CD14-positive monocyte (primary cell): ENCODE data around the gene LBHD2. TPM values are rescaled to one million over a fixed set of nuclear protein-coding genes. Genes with fewer than 3 reads are reported as not detected.

Experiments used
- DNase-seq, 3 donors: peaks; one replicate each; pipeline ENCODE4 v3.0.0-alpha.2; 2011 to 2022
- H2AFZ ChIP-seq: 2 replicates; pipeline ENCODE4 v1.6.0; 2012; ENCODE audit warnings: mild to moderate bottlenecking, low read depth, low read length, inconsistent platforms; ENCODE audit not compliant: insufficient read depth, poor library complexity, severe bottlenecking
- H3K27ac ChIP-seq, 2 donors: 1 replicate in 1 of 2; 2 replicates in 1 of 2; pipeline ENCODE4 v1.5.1; 2012 to 2013; ENCODE audit warnings: low read length in 2 of 2, control low read depth in 1 of 2, inconsistent platforms in 1 of 2, low read depth in 1 of 2, mild to moderate bottlenecking in 1 of 2
- H3K27me3 ChIP-seq, 2 donors: one replicate each; pipeline versions ENCODE4 v1.6.0 to v1.6.1; 2011 to 2013; ENCODE audit warnings: low read length in 2 of 2; ENCODE audit not compliant: control insufficient read depth in 2 of 2, insufficient read depth in 2 of 2
- H3K36me3 ChIP-seq, 2 donors: replicated peaks in 1 of 2; 1 replicate in 1 of 2; 2 replicates in 1 of 2; pipeline versions ENCODE4 v1.5.1 to v1.6.1; 2012 to 2013; ENCODE audit warnings: low read length in 2 of 2, control low read depth in 1 of 2, inconsistent platforms in 1 of 2, mild to moderate bottlenecking in 1 of 2; ENCODE audit not compliant: insufficient read depth in 2 of 2, control insufficient read depth in 1 of 2
- H3K4me1 ChIP-seq, 2 donors: 1 replicate in 1 of 2; 2 replicates in 1 of 2; pipeline versions ENCODE4 v1.5.1 to v1.6.1; 2012 to 2013; ENCODE audit warnings: low read length in 2 of 2, control low read depth in 1 of 2, inconsistent platforms in 1 of 2, mild to moderate bottlenecking in 1 of 2, moderate library complexity in 1 of 2; ENCODE audit not compliant: insufficient read depth in 2 of 2, control insufficient read depth in 1 of 2
- H3K4me2 ChIP-seq: replicated peaks from 2 replicates; pipeline ENCODE3; 2012; ENCODE audit warnings: low read length, moderate library complexity, mild to moderate bottlenecking; ENCODE audit not compliant: poor library complexity, severe bottlenecking; ENCODE audit errors: extremely low read depth
- H3K4me3 ChIP-seq, 3 experiments: fragments of 200-600 bp in 1 of 3; sonication (generic) in 1 of 3; replicated peaks in 1 of 3; 1 replicate in 2 of 3; 2 replicates in 1 of 3; pipeline ENCODE4 v1.5.1; 2011 to 2013; ENCODE audit warnings: low read length in 3 of 3, mild to moderate bottlenecking in 3 of 3, control low read depth in 2 of 3, low read depth in 2 of 3, inconsistent platforms in 1 of 3, moderate library complexity in 1 of 3
- H3K79me2 ChIP-seq: 2 replicates; pipeline ENCODE4 v1.6.0; 2012; ENCODE audit warnings: mild to moderate bottlenecking, control low read depth, inconsistent platforms, low read length, moderate library complexity; ENCODE audit not compliant: insufficient read depth
- H3K9ac ChIP-seq: 2 replicates; pipeline ENCODE4 v1.6.0; 2017; ENCODE audit warnings: low read length, mild to moderate bottlenecking; ENCODE audit not compliant: insufficient read depth, poor library complexity, severe bottlenecking
- H3K9me3 ChIP-seq, 2 donors: replicated peaks in 1 of 2; 1 replicate in 1 of 2; 2 replicates in 1 of 2; pipeline versions ENCODE4 v1.5.1 to v1.6.1; 2012 to 2013; ENCODE audit warnings: low read length in 2 of 2, control low read depth in 1 of 2; ENCODE audit not compliant: control insufficient read depth in 1 of 2, insufficient read depth in 1 of 2
- H4K20me1 ChIP-seq: 2 replicates; pipeline ENCODE4 v1.6.0; 2012; ENCODE audit warnings: mild to moderate bottlenecking, low read length, control low read depth, moderate library complexity; ENCODE audit not compliant: insufficient read depth
- H3K27ac Mint-ChIP-seq, 7 donors: one replicate each; pipeline ENCODE4 v1.8.0; 2020; ENCODE audit warnings: mild to moderate bottlenecking in 7 of 7, mixed read lengths in 7 of 7, moderate library complexity in 6 of 7, inconsistent platforms in 2 of 7
- H3K27me3 Mint-ChIP-seq, 3 donors: one replicate each; pipeline ENCODE4 v1.8.0; 2021 to 2022; ENCODE audit warnings: low read depth in 3 of 3, mild to moderate bottlenecking in 3 of 3, mixed read lengths in 3 of 3, moderate library complexity in 3 of 3, inconsistent platforms in 1 of 3
- H3K36me3 Mint-ChIP-seq, 2 donors: one replicate each; pipeline ENCODE4 v1.8.0; 2020; ENCODE audit warnings: mixed read lengths in 2 of 2, inconsistent platforms in 1 of 2, mild to moderate bottlenecking in 1 of 2
- H3K4me1 Mint-ChIP-seq: one replicate; pipeline ENCODE4 v1.8.0; 2020; ENCODE audit warnings: mild to moderate bottlenecking, mixed read lengths
- H3K4me3 Mint-ChIP-seq, 2 donors: one replicate each; pipeline ENCODE4 v1.8.0; 2020; ENCODE audit warnings: mild to moderate bottlenecking in 2 of 2, mixed read lengths in 2 of 2, moderate library complexity in 1 of 2
- H3K9me3 Mint-ChIP-seq, 7 donors: one replicate each; pipeline ENCODE4 v1.8.0; 2020 to 2022; ENCODE audit warnings: mixed read lengths in 7 of 7, mild to moderate bottlenecking in 6 of 7, moderate library complexity in 6 of 7, inconsistent platforms in 2 of 7
- WGBS: methylation state at CpG from one replicate; pipeline ENCODE4 v1.1.5; 2013; ENCODE audit warnings: missing lambda C conversion rate; ENCODE audit not compliant: insufficient coverage; 5-methylcytosine and 5-hydroxymethylcytosine counted together
- intact Hi-C, 2 donors: fragments of 100-400 bp; cut with micrococcal nuclease; formaldehyde crosslinking; loops; one replicate each; pipeline versions ENCODE4 v1.15.0 to v1.15.1; 2023
- polyA plus RNA-seq, 3 donors: library from polyadenylated mRNA; depleted of rRNA in 1 of 3; unstranded in 2 of 3; stranded (reverse) in 1 of 3; fragments of 300-500 nt in 2 of 3; fragments of >200 nt in 1 of 3; fragmentation: Illumina TruSeq in 2 of 3; gene quantifications; 1 replicate in 2 of 3; 2 replicates in 1 of 3; pipeline ENCODE4 v1.2.3, GENCODE V29; 2012 to 2021
- TF ChIP-seq, protein P1 (sequence below): fragments of 200-600 bp; IDR thresholded peaks from one replicate; pipeline ENCODE4 v1.8.0; 2022; ENCODE audit warnings: antibody characterized with exemption, mild to moderate bottlenecking

Gene LBHD2
- polyA plus RNA-seq, 3 donors, result not detected

DNA sequence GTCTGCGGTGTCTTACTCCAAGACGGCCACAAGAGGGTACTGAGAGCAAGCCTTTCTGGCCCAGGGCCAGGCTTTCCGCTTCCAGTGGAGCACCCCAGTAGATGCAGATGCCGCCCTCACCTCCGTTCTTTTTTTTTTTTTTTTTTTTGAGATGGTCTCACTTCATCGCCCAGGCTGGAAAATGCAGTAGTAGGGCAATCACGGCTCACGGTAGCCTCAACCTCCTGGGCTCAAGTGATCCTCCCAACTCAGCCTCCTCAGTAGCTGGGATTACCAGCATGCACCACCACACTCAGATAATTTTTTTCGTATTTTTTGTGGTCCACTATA is 5.6 kb upstream of the LBHD2 start:
- TF ChIP-seq, protein P1, sequence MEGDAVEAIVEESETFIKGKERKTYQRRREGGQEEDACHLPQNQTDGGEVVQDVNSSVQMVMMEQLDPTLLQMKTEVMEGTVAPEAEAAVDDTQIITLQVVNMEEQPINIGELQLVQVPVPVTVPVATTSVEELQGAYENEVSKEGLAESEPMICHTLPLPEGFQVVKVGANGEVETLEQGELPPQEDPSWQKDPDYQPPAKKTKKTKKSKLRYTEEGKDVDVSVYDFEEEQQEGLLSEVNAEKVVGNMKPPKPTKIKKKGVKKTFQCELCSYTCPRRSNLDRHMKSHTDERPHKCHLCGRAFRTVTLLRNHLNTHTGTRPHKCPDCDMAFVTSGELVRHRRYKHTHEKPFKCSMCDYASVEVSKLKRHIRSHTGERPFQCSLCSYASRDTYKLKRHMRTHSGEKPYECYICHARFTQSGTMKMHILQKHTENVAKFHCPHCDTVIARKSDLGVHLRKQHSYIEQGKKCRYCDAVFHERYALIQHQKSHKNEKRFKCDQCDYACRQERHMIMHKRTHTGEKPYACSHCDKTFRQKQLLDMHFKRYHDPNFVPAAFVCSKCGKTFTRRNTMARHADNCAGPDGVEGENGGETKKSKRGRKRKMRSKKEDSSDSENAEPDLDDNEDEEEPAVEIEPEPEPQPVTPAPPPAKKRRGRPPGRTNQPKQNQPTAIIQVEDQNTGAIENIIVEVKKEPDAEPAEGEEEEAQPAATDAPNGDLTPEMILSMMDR, result peak; percentile 80
- no peaks in the 10 kb centered on the region for H3K36me3 Mint-ChIP-seq
- 8% methylated on average over 8 of the region's 9 CpGs for WGBS
- Histone ChIP-seq H3K4me2 (no peak overlapping the region), H3K27me3 (peaks cover 0 to 33% of the 10 kb centered on the region in 2 donors), H3K9ac (no peak overlapping the region), H2AFZ (no peak overlapping the region), H3K9me3 (no peaks in the 10 kb centered on the region), H4K20me1 (no peaks in the 10 kb centered on the region), H3K27ac (no peak overlapping the region), H3K79me2 (no peaks in the 10 kb centered on the region), H3K4me1 (peaks cover 9 to 17% of the 10 kb centered on the region in 2 donors), H3K36me3 (no peaks in the 10 kb centered on the region), H3K4me3 (no peak overlapping the region)
- no peak overlapping the region for H3K4me3 Mint-ChIP-seq
- H3K27ac Mint-ChIP-seq, result no peak overlapping the region
- peaks cover 5 to 30% (median 17%) of the 10 kb centered on the region in 3 donors for H3K27me3 Mint-ChIP-seq
- intact Hi-C loops, result loop anchor here in 1 of 2 donors (10.0 kb wide), 1 partner anchor 106 kb away; no protein-coding TSS in a partner anchor
- H3K4me1 Mint-ChIP-seq, result peaks cover 2% of the 10 kb centered on the region
- DNase-seq, result peak; percentile 71 to 84 (median 79)
- H3K9me3 Mint-ChIP-seq, result peaks cover 0 to 3% (median 0%) of the 10 kb centered on the region in 7 donors

DNA sequence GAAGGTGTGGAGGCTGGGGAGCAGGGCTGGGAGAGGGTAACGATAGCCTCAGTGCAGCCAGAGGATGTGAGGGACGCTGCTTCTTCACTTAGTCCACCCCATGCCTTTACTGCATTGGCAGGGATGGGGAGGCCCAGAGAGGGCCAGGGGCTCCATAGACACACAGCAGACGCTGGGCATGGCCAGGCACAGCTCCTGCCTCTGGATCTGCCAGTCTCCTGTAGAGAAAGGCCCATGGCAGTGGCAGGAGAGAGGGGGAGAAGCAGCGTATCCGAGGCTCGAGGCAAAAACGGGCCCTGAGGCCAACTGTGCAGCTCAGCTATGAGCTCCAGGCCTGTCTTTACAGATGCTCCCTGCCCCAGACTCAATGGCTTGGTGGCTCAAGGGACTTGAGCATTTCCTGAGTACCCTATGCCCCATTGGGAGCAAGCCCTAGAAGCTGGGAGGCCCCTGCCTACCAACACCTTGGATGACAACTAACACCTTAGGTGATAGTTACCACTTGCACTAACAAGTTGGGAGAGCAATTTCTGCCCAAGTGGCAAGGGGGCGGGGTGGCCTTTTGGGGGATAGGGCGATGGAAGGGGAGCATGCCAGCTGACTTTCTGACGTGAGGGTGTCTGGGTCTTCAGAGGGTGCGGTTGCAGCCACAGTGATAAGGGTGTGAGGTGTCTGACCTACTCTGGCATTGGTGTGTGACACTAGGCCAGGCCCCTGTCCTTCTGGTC is 5.0 kb upstream of the LBHD2 start:
- no peaks in the 10 kb centered on the region for H3K9me3 ChIP-seq
- Mint-ChIP-seq H3K36me3 (no peaks in the 10 kb centered on the region), H3K9me3 (peaks cover 0 to 3% (median 0%) of the 10 kb centered on the region in 7 donors), H3K27ac (no peak overlapping the region), H3K4me1 (peaks cover 2% of the 10 kb centered on the region), H3K4me3 (no peak overlapping the region), H3K27me3 (peaks cover 5 to 25% (median 21%) of the 10 kb centered on the region in 3 donors)
- no peaks in the 10 kb centered on the region for H3K36me3 ChIP-seq
- H3K79me2 ChIP-seq, result no peaks in the 10 kb centered on the region
- WGBS, result 97% methylated on average over 5 of the region's 11 CpGs
- TF ChIP-seq, protein P1, result no peak
- no peaks in the 10 kb centered on the region for H4K20me1 ChIP-seq
- H3K4me2 ChIP-seq, result no peak overlapping the region
- H3K4me3 ChIP-seq, result no peak overlapping the region
- intact Hi-C loops, result loop anchor here in 1 of 2 donors (10.0 kb wide), 1 partner anchor 106 kb away; no protein-coding TSS in a partner anchor
- no peak overlapping the region for H2AFZ ChIP-seq
- H3K27me3 ChIP-seq, result peaks cover 0 to 35% of the 10 kb centered on the region in 2 donors
- H3K4me1 ChIP-seq, result peaks cover 9 to 17% of the 10 kb centered on the region in 2 donors
- no peak overlapping the region for H3K9ac ChIP-seq
- H3K27ac ChIP-seq, result no peak overlapping the region
- no peak for DNase-seq
